NCI-H1105 treated with DMSO at 0.1 percent for 48 hours (cell line): ENCODE measurements around the gene CHMP5.

Experiments used
- DNase-seq: peaks from one replicate; lab custom pipeline; 2025; lab: John Stamatoyannopoulos, UW

The CHMP5 gene

GRCh38 chr9:33318225-33318624 is 53.4 kb downstream of the CHMP5 start:
- DNase-seq: no peak

GRCh38 chr9:33318781-33319180 is 53.9 kb downstream of the CHMP5 start:
- no peak for DNase-seq

- DNase-seq: no peak
Observed at GRCh38 chr9:33320230-33320567, 55.4 kb downstream of the CHMP5 start.

- DNase-seq: no peak
Observed at GRCh38 chr9:33320568-33321261, 55.9 kb downstream of the CHMP5 start.

- DNase-seq: no peak
Observed at GRCh38 chr9:33329117-33329563, 64.3 kb downstream of the CHMP5 start.

GRCh38 chr9:33329979-33330378 is 65.1 kb downstream of the CHMP5 start:
- no peak for DNase-seq

GRCh38 chr9:33331377-33331891 is 66.6 kb downstream of the CHMP5 start:
- no peak for DNase-seq
